ENCODE results near the gene RINL.

The RINL gene

GRCh38 chr19:38883286-38883685 lies 5.2 kb upstream of the RINL start:
- H3K27ac ChIP-seq, result no peak overlapping the region
- H3K4me3 ChIP-seq (ENCODE audit: low read depth, low read length), result no peak overlapping the region
- no peak for DNase-seq
- TF ChIP-seq, protein P1, sequence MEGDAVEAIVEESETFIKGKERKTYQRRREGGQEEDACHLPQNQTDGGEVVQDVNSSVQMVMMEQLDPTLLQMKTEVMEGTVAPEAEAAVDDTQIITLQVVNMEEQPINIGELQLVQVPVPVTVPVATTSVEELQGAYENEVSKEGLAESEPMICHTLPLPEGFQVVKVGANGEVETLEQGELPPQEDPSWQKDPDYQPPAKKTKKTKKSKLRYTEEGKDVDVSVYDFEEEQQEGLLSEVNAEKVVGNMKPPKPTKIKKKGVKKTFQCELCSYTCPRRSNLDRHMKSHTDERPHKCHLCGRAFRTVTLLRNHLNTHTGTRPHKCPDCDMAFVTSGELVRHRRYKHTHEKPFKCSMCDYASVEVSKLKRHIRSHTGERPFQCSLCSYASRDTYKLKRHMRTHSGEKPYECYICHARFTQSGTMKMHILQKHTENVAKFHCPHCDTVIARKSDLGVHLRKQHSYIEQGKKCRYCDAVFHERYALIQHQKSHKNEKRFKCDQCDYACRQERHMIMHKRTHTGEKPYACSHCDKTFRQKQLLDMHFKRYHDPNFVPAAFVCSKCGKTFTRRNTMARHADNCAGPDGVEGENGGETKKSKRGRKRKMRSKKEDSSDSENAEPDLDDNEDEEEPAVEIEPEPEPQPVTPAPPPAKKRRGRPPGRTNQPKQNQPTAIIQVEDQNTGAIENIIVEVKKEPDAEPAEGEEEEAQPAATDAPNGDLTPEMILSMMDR (IDR thresholded peaks at IDR 0.05; ENCODE audit: low read depth, low read length, missing control alignments), result no peak
- H3K36me3 ChIP-seq (replicated peaks), result peaks cover 3% of the 10 kb centered on the region
- in situ Hi-C loops (cut with HindIII; ENCODE audit: low pct_ligation_motif_present, low sequenced_read_pairs), result no loop called here
- H3K27me3 ChIP-seq (replicated peaks), result no peaks in the 10 kb centered on the region

DNA sequence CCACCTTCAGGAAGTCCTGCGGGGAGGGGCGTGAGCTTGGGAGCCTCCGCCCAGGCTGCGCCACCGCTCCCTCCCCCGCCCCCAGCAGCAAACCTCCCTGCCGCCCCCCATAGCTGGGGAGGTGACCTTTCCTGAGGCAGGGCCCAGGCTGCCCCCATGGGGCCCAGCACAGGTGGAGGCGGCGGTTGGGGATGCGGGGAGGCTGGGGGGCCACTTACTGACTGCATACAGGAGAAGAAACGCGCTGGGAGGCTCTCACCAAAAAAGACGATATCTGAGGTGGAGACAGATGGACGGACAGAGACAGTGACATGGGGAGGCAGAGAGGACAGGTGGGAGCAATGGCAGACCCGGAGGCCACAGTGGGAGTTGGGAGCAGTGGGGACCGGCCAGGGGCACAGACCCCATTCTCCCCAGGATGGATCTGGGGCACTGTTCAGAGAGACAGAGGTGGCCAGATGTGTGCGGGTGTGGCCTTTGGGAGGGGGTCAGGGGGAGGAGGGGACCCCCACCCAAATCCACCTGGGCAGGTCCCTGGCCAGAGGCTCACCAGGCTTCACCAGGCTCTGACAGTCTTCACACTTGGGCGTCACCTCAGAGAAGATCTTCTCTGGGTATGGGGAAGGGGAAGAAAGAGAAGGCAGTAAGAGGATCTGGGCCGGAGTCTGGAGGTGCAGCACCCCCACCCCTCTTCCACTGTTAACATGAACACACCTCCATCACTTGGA lies 3.0 kb upstream of the RINL start:
- in situ Hi-C loops (cut with HindIII; ENCODE audit: low pct_ligation_motif_present, low sequenced_read_pairs), result no loop called here
- H3K27me3 ChIP-seq (replicated peaks), result no peaks in the 10 kb centered on the region
- H3K36me3 ChIP-seq (replicated peaks), result peaks cover 3% of the 10 kb centered on the region
- no peak for DNase-seq
- TF ChIP-seq, protein P1 (IDR thresholded peaks at IDR 0.05; ENCODE audit: low read depth, low read length, missing control alignments), result no peak
- H3K4me3 ChIP-seq (ENCODE audit: low read depth, low read length), result no peak overlapping the region
- H3K27ac ChIP-seq, result no peak overlapping the region

DNA sequence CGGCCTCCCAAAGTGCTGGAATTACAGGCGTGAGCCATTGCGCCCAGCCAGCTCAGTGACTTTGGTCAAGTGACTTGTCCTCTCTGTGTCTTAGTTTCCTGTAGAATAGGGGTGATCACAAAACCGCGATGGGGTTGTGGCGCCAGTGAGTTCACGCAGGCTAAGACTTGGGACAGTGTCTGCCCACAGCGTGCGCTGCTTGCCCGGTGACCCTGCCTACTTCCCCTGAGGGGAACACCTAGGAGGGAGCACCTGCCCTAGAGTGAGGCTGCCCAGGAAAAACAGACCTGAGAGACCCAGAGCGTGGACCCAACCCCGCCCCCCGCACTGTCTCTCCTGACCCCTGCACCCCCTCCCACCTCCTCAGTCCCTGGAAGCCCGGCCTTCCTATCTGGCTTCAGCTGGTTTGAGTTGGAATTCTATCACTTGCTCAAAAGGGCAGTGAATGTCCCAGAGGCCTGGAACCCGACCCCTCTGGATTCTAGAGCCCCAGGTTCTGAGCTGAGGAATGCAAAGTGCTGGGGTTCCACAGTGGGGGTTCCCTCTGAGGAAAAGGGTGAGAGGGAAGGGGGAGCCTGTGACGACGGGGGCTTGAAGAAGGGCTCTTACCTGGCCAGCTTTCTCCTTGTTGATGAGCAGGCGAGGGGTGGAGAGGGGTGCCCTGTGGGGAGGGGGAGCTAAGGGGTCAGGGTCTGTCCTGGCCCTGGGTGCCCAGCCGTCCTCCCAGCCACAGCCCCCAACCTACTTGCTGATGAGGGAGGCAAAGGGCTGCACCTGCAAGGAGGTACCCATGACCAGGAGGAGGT lies 2.2 kb upstream of the RINL start:
- in situ Hi-C loops (cut with HindIII; ENCODE audit: low pct_ligation_motif_present, low sequenced_read_pairs), result no loop called here
- H3K36me3 ChIP-seq (replicated peaks), result peaks cover 3% of the 10 kb centered on the region
- no peak overlapping the region for H3K4me3 ChIP-seq (ENCODE audit: low read depth, low read length)
- H3K27ac ChIP-seq, result no peak overlapping the region
- TF ChIP-seq, protein P1 (IDR thresholded peaks at IDR 0.05; ENCODE audit: low read depth, low read length, missing control alignments), result no peak
- DNase-seq, result no peak
- H3K27me3 ChIP-seq (replicated peaks), result no peaks in the 10 kb centered on the region

GRCh38 chr19:38879400-38879751 lies 1.3 kb upstream of the RINL start:
- in situ Hi-C loops (cut with HindIII; ENCODE audit: low pct_ligation_motif_present, low sequenced_read_pairs), result no loop called here
- TF ChIP-seq, protein P1 (IDR thresholded peaks at IDR 0.05; ENCODE audit: low read depth, low read length, missing control alignments), result no peak
- no peak overlapping the region for H3K27ac ChIP-seq
- H3K27me3 ChIP-seq (replicated peaks), result no peaks in the 10 kb centered on the region
- DNase-seq, result no peak
- H3K36me3 ChIP-seq (replicated peaks), result peaks cover 3% of the 10 kb centered on the region
- H3K4me3 ChIP-seq (ENCODE audit: low read depth, low read length), result no peak overlapping the region

GRCh38 chr19:38878575-38879399 lies 712 bp upstream of the RINL start:
- DNase-seq, result no peak
- Histone ChIP-seq H3K36me3 (replicated peaks) (peaks cover 3% of the 10 kb centered on the region), H3K4me3 (ENCODE audit: low read depth, low read length) (no peak overlapping the region), H3K27me3 (replicated peaks) (no peaks in the 10 kb centered on the region), H3K27ac (no peak overlapping the region)
- in situ Hi-C loops (cut with HindIII; ENCODE audit: low pct_ligation_motif_present, low sequenced_read_pairs), result no loop called here
- TF ChIP-seq, protein P1 (IDR thresholded peaks at IDR 0.05; ENCODE audit: low read depth, low read length, missing control alignments), result no peak

All from brain microvascular endothelial cell (primary cell).